Smooth muscle cell of the brain vasculature (primary cell): ENCODE results near the gene ATG5.

ENCODE experiments used
- DNase-seq: peaks from one replicate; pipeline ENCODE4 v3.0.0-alpha.2; 2012; ENCODE audit warnings: low read depth, low spot score

ATG5 gene

DNA sequence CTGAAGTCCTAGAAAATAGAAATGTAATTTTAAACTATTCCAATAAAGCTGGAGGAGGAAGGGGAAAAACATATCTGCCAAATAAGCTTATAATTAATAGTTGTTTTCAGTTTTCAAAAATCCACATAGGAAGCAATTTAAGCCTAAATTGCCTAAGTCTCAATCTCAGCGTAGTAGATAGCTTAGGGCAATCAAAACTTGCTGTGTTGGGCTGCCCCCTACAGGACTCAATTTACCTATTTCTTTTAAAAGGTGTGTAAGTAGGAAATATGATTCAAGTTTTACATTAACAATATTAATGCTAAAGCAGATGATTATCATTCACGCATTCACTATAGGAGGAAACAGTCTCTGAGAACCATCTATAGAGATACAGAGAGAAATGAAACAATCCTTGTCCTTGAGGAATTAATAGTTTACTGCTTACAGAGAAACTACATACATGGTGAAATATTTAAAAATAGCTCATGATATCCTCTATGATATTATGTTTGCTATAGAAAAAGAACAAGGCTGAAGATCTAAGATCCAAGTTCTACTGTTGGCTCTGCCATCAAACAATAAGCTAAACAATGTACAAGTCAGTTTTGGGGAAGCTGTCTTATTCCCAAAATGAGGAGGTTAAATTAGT, 102.1 kb downstream of the ATG5 start:
- peak; percentile 72 for DNase-seq

DNA sequence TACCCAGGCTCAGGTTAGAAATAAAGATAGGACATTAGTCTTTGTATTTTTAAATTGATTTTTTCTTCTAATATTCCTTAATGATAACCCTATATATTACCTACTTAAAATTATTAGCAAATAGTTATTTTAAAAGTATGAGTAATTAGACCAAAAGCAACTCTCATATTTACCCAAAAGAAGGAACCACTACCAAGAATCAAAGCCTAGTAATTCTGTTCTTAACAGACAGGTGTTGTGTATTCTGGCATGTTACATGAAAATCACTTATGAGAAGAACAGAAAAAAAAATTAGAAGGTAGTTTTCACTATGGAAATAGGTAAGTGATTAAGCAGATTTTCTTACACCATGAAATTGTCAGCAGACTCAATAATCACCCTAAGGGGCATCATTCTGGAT, 105.1 kb downstream of the ATG5 start:
- no peak for DNase-seq

DNA sequence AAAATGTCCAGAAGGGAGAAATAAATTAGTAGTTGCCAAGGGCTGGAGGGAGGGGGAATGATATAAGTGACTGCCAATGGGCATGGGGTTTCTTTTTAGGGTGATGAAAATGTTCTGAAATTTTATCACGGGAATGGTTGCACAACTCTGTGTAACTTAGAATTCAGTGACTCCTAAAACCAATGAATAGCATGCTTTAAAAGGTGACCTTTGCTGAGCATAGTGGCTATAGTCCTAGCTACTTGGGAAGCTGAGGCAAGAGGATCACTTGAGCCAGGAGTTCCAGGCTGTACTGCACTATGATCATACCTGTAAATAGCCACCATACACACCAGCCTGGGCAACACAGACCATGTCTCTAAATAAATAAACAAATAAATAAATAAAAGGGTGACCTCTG, 109.0 kb downstream of the ATG5 start:
- DNase-seq = no peak

DNA sequence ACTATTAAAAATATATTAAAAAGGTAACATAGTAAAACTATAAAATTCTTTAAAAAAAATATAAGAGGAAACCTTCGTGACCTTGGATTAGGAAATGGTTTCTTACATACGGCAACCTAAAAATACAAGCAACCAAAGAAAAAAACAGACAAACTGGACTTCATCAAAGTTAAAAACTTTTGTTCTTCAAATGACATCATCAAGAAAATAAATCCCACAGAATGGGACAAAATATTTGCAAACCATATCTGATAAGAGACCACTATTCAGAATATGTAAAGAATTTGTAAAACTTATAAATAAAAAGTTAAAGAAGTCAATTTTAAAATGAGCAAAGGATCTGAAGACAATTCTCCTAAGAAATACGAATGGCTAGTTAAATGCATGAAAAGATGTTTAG, 110.0 kb downstream of the ATG5 start:
- DNase-seq = no peak

GRCh38 chr6:106214531-106214930, 111.0 kb downstream of the ATG5 start:
- no peak for DNase-seq

DNA sequence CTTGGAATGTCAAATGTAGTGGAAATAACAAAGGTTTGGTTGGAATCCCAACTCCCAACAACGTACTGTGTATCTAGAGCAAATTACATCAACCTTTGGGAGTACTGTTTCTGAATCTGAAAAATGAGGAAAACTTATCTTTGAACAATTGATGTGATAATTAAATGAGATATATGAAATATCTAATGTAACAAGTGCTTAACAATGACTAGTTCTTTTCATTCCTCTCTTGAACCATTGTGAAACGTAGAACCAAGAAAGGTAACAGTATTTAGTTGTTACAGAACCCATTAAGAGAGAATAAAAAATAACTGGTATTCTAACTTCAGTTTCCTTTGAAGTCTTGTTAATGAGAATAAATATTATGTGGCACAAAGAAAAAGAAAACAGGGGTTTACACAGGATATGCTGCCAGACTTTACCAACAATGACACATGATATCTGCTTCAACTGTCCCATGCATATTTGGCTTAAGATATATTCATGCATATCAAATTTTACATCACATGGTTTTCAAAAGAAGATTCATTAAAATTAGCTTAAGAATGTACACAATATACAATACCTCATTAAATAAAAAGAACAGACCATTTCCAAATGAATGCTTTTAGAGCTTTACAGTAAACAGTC, 111.8 kb downstream of the ATG5 start:
- DNase-seq = no peak

- DNase-seq = no peak
Measured at GRCh38 chr6:106212576-106212975, 113.0 kb downstream of the ATG5 start.

GRCh38 chr6:106206905-106207304, 118.7 kb downstream of the ATG5 start:
- DNase-seq = no peak

GRCh38 chr6:106204961-106205360, 120.6 kb downstream of the ATG5 start:
- DNase-seq = no peak

GRCh38 chr6:106199998-106200397, 125.6 kb downstream of the ATG5 start:
- no peak for DNase-seq

GRCh38 chr6:106199331-106199730, 126.2 kb downstream of the ATG5 start:
- no peak for DNase-seq

DNA sequence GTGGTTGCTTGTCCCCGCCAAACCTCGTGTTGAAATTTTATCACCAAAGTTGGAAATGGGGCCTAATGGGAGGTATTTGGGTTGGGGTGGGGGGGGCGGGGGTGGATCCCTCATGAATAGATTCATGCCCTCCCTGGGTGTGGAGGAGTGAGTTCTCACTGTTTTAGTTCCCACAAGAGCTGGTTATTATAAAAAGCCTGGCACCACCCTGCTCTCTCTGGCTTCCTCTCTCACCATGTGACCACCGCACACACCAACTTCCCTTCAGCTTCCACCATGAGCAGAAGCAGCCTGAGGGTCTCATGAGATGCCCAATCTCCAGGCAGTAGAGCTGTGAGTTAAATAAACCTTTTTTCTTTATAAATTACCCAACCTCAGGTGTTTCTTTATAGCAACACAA, 128.1 kb downstream of the ATG5 start:
- DNase-seq = no peak

GRCh38 chr6:106194949-106195921, 130.3 kb downstream of the ATG5 start:
- no peak for DNase-seq

DNA sequence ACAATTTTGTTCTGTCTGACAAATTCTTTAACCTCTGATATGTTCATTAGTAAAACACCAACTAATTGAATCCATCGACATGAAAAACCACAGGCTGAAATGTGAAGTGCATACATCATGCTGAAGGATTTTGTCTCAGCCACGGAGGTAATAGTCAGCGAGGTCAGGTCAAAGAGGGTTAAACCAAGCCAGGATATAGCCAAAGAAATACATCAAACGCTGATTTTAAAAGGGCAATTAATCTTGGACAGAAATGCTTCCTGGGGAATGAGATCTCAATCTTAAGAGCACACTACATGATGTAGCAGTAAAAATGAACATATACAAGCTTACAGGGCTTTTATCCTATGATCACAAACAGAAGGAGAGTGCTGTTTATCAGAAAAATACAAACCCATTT, 132.7 kb downstream of the ATG5 start:
- no peak for DNase-seq

- no peak for DNase-seq
Measured at GRCh38 chr6:106188104-106188794, 137.3 kb downstream of the ATG5 start.

GRCh38 chr6:106187424-106187982, 138.1 kb downstream of the ATG5 start:
- DNase-seq = no peak

GRCh38 chr6:106186714-106187113, 138.8 kb downstream of the ATG5 start:
- no peak for DNase-seq

GRCh38 chr6:106186172-106186571, 139.4 kb downstream of the ATG5 start:
- DNase-seq = no peak

- DNase-seq = no peak
Measured at GRCh38 chr6:106185615-106186014, 139.9 kb downstream of the ATG5 start.

- no peak for DNase-seq
Measured at GRCh38 chr6:106184629-106185028, 140.9 kb downstream of the ATG5 start.

DNA sequence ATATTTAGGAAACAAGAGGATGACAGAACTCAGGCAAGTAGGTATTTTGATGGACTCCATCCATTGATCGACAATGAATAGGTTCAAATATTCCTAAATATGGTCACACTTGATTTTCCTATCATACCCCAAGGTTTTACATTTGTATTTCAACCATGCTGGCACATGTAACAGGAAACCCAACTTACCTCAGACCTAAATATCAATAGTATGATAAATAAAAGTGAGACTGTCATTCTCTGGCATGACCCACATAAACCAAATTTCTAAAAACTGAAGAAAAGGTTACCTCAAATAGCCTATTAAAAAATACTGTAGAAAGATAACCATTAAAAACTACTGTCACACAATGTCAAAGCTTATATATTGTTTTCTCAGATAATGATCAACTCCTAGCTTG, 142.1 kb downstream of the ATG5 start:
- DNase-seq = no peak

GRCh38 chr6:106182455-106182854, 143.1 kb downstream of the ATG5 start:
- no peak for DNase-seq
